Activated CD4-positive, alpha-beta T cell treated with anti-CD3 and anti-CD28 coated beads, Interleukin-2, amount 50 U/mL, for 48 hours (primary cell): ENCODE data around the gene BCDIN3D.
A peak's percentile ranks its signal among the peaks of the same experiment; 100 is the strongest.
"Not testable (repeated sequence)": the region's sequence is repeated elsewhere in the genome, so short reads cannot be mapped to it uniquely, and the experiment has no call there.

Experiments used
- DNase-seq, 2 experiments: peaks; one replicate each; pipeline ENCODE4 v3.0.0-alpha.2; 2020

The BCDIN3D gene

DNA sequence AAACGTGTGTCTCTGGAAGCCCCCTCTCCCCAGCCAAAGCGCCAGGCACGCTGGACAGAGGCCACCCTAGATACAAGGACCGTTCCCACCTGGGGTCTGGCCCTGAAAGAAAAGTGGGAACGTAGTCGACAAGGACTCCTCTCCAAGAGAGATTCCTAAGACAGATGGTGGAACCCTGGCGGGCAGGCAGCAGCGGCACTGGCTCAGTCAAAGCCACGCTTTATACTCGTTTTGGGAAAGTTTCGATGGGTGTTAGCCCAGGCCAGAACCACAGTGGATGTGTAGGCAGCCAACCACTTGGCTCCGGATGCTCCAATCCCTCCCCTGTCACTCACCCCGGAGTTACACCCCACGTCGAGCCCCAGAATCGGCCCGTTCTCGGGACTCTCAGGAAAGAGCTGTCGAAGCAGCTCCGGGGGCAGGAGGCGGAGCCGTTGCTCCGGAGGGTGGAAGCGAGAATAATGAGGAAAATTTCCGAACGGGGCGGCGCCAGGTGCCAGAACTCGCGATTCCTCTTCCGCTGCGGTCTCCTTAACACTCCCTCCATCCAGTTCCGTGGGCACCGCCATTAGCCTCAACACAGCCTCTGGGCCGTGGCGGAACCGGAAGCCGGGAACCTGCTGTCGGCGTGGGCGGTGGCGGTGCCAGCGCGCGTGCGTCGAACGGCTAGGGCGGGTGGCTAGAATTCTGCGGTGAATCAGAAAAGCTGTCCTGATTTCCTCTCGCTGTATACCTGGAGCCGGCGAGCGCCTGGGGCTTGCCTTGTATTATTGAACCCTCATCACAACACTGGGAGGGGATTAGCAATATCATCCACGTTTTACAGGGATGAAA is at the start of gene BCDIN3D:
Gene BCDIN3D, minus strand, starts transcription at position 588 of the 834 bp plus-strand sequence. Its CDS starts 19 bp downstream, at position 569.
- peak; percentile 96 for DNase-seq

DNA sequence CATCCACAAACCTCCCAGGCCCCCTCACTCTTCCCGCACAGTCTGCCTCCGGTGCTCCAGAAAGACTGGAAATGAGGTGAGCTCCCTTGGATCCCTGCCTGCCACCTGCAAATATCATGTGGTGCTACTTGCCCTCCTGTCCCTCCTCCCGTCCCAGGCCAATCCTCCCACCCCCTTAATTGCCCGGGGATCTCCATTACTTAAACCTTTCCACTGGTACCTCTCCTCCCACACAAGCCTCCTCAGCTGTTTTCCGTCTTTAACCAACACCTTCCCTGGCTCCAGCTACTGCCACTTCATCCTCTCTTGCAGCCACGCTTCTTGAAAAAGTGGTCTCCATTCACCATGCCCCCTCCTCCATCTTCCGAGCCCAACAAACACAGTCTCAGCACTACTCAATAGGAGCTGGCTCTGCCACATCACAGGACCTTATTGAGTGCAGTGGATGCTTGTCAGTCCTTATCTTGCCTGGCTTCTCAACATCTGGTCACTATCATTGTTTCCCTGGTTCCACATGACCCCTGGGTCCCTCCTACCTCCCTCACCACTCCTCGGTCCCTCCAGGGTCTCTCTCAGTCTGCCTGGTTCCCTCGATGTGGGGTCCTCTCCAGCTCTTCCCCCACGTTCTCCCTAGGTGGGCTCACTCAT is 49.3 kb upstream of the BCDIN3D start:
- no peak for DNase-seq

GRCh38 chr12:49891476-49891875 is 48.6 kb upstream of the BCDIN3D start:
- no peak for DNase-seq

- no peak for DNase-seq
Observed at GRCh38 chr12:49891012-49891411, 48.1 kb upstream of the BCDIN3D start.

DNA sequence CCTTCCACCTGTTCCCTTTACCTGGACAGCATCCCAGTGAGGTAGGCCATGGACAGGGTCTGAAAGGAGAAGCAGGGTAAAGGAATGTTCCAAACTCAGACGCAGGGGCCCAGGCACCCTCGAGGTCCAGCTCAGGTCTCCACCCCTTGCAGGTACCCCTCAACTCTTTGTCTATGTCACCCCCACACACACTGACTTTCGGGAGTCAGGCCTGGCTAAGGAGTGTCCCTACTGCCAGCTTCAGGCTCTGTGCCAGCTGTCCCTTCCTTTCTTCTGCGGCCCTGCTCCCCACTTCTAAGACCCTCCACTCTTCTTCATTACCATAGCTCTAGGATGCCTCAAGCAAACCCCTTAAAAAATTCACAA is 47.2 kb upstream of the BCDIN3D start:
- DNase-seq, result no peak

- no peak for DNase-seq
Observed at GRCh38 chr12:49889361-49890095, 46.6 kb upstream of the BCDIN3D start.

DNA sequence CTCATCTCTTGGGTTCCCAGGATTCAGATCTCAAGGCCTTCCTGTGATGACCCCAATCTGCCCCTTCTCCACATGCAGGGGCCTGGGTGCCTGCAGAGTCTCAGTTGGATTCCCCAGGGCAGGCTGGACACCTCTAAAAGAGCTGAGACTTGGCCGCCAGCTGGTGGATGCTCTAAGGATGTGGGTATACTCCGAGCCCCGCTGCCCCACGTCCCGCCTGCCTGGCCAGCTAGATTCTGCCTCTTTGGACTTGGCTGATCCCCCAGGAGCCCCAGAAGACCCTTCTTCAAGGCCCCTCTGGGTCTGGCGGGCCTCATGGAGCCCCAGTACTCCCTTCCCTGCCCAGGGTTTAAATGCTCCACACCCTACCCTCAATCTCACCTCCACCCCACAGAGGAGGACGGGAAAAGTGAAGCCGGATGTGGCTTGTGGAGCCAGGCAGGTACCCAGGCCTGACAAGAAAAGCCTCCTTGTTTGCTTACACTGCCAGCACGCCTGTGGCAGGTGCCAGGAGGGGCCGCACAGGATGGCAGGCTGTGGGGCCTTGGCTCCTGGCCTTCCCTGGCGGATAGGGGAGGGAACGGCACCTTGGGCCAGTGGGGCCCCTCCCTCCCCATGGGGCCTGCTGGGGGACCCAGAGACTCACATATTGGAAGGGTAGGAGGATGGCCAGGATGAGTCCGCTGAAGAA is 45.7 kb upstream of the BCDIN3D start:
- no peak for DNase-seq

- DNase-seq, result no peak
Observed at GRCh38 chr12:49887536-49888401, 44.9 kb upstream of the BCDIN3D start.

DNA sequence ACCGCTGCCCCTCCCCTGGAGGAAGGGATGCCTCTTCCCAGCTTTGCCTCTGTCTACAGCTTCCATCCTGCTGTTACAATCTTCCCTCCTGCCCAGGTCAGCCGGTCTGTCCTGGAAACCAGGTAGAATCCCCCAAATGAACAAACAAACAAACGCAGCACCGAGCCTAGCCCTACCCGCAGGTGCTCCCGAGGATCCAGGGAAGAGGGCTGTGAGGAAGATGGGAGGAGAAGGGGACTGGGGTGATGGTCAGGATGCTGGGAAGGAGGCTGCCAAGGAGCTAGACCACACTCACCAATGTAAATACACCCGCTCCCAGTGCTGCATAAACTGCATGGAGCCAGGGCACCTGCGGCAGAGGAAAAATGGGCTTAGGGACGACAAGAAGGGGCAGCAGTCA is 44.2 kb upstream of the BCDIN3D start:
- DNase-seq, result no peak

- no peak for DNase-seq
Observed at GRCh38 chr12:49885663-49886461, 43.0 kb upstream of the BCDIN3D start.

GRCh38 chr12:49885118-49885517 is 42.2 kb upstream of the BCDIN3D start:
- DNase-seq, result no peak

DNA sequence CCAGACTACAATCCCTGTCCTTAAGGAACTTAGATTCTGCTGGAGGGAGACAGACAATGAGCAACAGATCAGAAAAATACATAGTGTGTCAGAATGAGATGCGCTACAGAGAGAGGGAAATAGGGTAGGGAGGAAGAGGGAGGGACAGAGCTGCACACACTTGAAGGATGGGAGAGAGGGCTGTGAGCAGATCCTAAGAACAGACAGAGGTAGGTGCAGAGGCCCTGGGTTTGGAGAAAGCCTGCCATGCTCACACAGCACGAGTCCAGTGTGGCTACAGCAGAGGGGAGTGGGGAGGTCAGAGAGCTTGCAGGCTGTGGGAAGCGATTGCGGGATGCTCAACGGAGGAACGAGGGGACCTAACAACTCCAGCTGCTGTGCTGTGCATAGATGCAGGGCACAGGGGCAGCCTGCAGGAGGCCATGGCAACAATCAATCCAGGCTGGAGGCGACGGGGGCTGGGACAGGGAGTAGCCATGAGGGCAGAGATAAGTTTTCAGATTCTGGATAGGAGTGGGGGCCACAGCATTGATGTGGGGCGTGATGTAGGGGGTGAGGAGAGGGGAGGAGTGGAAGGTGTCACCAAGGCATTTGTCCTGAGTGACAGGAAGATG is 40.1 kb upstream of the BCDIN3D start:
- no peak for DNase-seq

- no peak for DNase-seq
Observed at GRCh38 chr12:49882248-49882850, 39.4 kb upstream of the BCDIN3D start.

- DNase-seq, result no peak
Observed at GRCh38 chr12:49881415-49882247, 38.7 kb upstream of the BCDIN3D start.

DNA sequence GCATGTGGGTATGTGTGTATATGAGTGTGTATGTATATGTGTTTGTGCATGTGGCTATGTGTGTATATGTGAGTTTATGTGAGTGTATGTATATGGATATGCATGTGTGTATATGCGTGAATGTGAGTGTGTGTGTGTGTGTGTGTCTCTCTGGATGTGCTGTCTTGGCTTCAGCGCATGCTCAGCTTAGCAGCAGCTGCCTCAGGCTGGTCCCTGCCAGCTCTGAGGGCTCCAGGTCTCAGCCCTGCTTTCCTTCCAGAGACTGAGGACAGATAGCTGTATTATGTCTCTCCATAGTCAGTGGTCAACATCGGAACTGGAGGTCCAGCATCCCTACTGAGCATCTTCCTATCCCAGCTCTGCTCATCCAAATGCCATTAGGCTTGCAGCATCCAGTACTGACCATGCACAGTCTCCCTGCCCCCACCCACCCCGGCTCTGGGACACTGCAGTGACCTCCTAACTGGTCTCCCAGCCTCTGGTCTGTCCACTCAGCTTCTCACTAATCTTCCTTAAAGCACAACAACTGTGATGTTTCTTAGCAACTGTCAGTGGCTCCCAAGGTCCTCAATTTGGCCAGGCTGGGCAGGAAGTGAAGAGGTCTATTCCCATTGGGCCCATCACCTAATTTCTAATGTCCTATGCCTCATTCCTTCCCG is 38.0 kb upstream of the BCDIN3D start:
- no peak for DNase-seq

GRCh38 chr12:49879065-49879464 is 36.2 kb upstream of the BCDIN3D start:
- not testable (repeated sequence) for DNase-seq

DNA sequence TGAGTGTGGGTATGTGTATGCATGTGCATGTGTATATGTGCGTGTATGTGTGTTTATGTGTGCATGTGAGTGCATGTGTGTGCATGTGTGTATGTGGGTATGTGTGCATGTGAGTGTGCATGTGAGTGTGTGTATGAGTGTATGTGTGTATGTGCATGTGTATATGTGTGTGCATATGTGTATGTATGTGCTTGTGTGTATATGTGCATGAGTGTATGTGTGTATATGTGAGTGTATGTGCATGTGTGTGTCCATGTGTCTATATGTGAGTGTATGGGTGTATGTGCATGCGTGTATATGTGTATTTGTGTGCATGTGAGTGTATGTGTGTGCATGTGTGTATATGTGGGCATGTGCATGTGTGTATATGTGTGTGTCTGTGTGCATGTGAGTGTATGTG is 35.1 kb upstream of the BCDIN3D start:
- no peak for DNase-seq

DNA sequence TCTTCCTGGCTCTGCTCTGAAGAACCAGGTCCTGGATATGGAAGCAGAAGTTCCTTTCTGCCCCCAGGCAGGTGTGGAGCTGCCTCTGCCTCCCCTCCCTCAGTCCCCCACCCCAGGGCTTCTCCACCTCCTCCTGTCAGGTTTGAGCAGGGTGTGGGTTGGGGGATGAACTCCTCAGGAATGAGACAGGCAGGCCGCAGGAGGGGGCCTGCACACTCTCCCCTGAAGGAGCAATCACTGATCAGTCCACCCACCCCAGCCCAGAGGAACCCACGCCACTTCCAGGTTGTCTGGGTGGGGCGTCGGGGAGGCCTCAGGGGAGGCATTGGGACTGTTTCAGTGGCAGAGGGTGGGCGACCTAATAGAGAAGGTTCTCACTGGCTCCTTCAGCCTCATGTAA is 34.2 kb upstream of the BCDIN3D start:
- DNase-seq, result no peak

DNA sequence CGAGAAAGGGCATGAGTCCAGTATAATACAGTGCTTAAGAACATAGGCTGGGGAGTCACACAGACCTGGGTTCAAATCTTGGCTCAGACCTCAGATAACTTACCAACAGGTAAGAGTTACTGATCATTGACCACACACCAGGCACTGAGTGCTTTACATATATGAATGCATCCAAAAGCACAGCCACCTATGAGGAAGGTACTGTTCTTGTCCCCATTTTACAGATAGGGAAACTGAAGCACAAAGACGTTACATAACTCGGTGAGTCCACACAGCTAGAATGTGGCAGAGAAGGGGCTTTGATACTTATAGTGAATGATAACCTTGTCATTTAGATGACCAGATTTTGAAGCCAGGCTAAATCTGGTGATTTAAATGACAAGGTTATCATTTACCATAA is 33.2 kb upstream of the BCDIN3D start:
- DNase-seq, result no peak
